Measurements from ENCODE around the gene AK3. TPM values are rescaled to one million over a fixed set of nuclear protein-coding genes. Genes with fewer than 3 reads are reported as not detected.
A peak's percentile ranks its signal among the peaks of the same experiment; 100 is the strongest.

AK3 gene
- 30.1 and 46.1 TPM in 2 replicates for polyA plus RNA-seq (2011; rRNA removed)
- 12.8 and 16.6 TPM in 2 replicates for polyA minus RNA-seq (2011; rRNA and poly(A)+ RNA removed)

DNA sequence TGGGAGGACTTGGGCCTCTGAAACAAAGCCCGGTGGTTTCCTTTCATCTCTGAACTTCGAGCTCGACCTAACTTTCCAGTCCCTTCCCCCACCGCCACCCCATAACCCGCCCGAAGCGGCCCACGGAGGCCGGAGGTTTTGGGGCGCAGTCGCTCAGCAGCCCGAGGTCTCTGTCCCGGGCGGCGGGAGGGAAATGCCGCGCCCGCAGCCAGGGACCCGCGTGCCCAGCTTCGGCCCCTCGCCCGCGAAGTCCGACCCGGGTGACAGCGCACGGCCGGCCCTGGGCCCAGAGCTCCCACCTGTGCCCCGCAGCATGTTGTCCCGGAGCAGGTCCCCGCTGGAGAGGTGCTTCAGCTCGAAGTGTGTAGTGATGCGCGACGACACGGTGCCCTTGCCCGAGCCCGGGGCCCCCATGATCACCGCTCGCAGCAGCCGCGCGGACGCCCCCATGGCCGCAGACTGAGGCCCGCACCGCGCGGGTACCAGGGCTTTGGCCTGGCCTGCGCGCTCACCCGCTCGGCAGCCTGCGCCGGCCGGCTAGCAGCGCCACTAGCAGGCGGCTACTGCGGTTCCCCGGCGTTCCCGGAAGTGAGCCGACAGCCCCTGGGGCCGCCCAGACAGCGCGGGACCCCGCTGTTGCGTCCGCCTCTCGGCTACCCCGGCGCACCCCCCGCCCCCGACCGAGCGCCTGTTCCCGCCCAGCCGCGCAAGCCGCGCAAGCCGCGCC is at the start of gene AK3:
Gene AK3 (minus strand): TSS at position 565 of the 727 bp plus-strand sequence. CDS start 115 bp downstream, at position 450.
- POLR2A ChIA-PET = interaction anchor here (0.5 kb wide), 1 partner anchor 235 kb away, joined by 4 read pairs; no protein-coding TSS in a partner anchor
- Histone ChIP-seq H3K4me3 (ENCODE audit: low read depth, low read length) (peak within 1 kb of the TSS; percentile 70), H3K27me3 (ENCODE audit: control insufficient read depth, insufficient read depth, low read length) (no peaks in the 10 kb centered on the region), H3K36me3 (ENCODE audit: control insufficient read depth, insufficient read depth, low read length) (no peaks in the 10 kb centered on the region)
- peak; percentile 20 for DNase-seq (ENCODE audit: low read depth)
- CTCF ChIA-PET = interaction anchor here (1.0 to 1.6 kb wide), 8 partner anchors 9 to 710 kb away, joined by 3 to 7 read pairs (median 4); partner anchors contain the start of gene CD274
- TF ChIP-seq CTCF (IDR thresholded peaks at IDR 0.05; ENCODE audit: insufficient read depth, low read depth, low read length) = peak; percentile 23

- ChIA-PET POLR2A (no interaction called here), CTCF (interaction anchor here (0.7 to 3.0 kb wide), 3 partner anchors 8 to 29 kb away, joined by 3 to 17 read pairs (median 4); no protein-coding TSS in a partner anchor)
- no peak for TF ChIP-seq CTCF (IDR thresholded peaks at IDR 0.05; ENCODE audit: insufficient read depth, low read depth, low read length)
- no peak for DNase-seq (ENCODE audit: low read depth)
- Histone ChIP-seq H3K4me3 (ENCODE audit: low read depth, low read length) (no peak overlapping the region), H3K27me3 (ENCODE audit: control insufficient read depth, insufficient read depth, low read length) (0 out of 2 replicates have a peak, but pooled peaks cover 3% of the 10 kb centered on the region), H3K36me3 (ENCODE audit: control insufficient read depth, insufficient read depth, low read length) (no peaks in the 10 kb centered on the region)
Observed at GRCh38 chr9:4788703-4789102, 47.7 kb upstream of the AK3 start.

- 0 out of 2 replicates have a peak, but pooled peaks cover 3% of the 10 kb centered on the region for H3K27me3 ChIP-seq (ENCODE audit: control insufficient read depth, insufficient read depth, low read length)
- POLR2A ChIA-PET = no interaction called here
- H3K4me3 ChIP-seq (ENCODE audit: low read depth, low read length) = no peak overlapping the region
- no peaks in the 10 kb centered on the region for H3K36me3 ChIP-seq (ENCODE audit: control insufficient read depth, insufficient read depth, low read length)
- no peak for DNase-seq (ENCODE audit: low read depth)
- CTCF ChIA-PET = interaction anchor here (1.9 to 3.0 kb wide), 2 partner anchors 9 to 26 kb away, joined by 4 to 17 read pairs; no protein-coding TSS in a partner anchor
- no peak for TF ChIP-seq CTCF (IDR thresholded peaks at IDR 0.05; ENCODE audit: insufficient read depth, low read depth, low read length)
Observed at GRCh38 chr9:4787876-4788275, 46.9 kb upstream of the AK3 start.

DNA sequence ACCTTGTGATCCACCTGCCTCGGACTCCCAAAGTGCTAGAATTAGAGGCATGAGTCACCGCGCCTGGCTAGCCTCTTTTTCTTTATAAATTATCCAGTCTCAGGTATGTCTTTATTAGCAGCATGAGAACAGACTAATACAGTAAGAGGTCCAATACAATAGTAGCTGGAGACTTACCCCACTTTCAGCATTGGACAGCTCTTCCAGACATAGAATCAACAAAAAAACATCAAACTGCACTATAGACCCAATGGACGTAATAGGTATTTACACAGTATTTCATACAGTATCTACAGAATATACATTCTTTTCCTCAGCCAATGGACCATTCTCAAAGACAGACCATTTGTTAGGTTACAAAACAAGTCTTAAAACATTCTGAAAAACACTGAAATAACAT is 45.6 kb upstream of the AK3 start:
- POLR2A ChIA-PET = no interaction called here

More for the DNA sequence above, 45.6 kb upstream of the AK3 start:
- no peak for DNase-seq (ENCODE audit: low read depth)
- Histone ChIP-seq H3K27me3 (ENCODE audit: control insufficient read depth, insufficient read depth, low read length) (peaks cover 3% of the 10 kb centered on the region; the same call in 1 of the 2 replicates), H3K36me3 (ENCODE audit: control insufficient read depth, insufficient read depth, low read length) (no peaks in the 10 kb centered on the region), H3K4me3 (ENCODE audit: low read depth, low read length) (no peak overlapping the region)
- CTCF ChIA-PET = interaction anchor here (0.7 to 1.3 kb wide), 2 partner anchors 24 to 175 kb away, joined by 3 to 8 read pairs; no protein-coding TSS in a partner anchor
- no peak for TF ChIP-seq CTCF (IDR thresholded peaks at IDR 0.05; ENCODE audit: insufficient read depth, low read depth, low read length)

Data from BJ (cell line).